Neural cell (in vitro differentiated cells): ENCODE data around the gene SCGB3A1. TPM values are rescaled to one million over a fixed set of nuclear protein-coding genes. Genes with fewer than 3 reads are reported as not detected.

Source experiments
- H2AFZ ChIP-seq: fragments of 200-600, 300-800 bp; sonication (generic), shearing (Covaris generic); 2 replicates; pipeline ENCODE4 v1.6.0; 2014; ENCODE audit warnings: low read depth, mild to moderate bottlenecking, antibody characterized with exemption, low read length, moderate library complexity
- H3F3A ChIP-seq: fragments of 200-600 bp; shearing (Covaris generic); 2 replicates; pipeline ENCODE4 v1.6.1; 2016; ENCODE audit warnings: mild to moderate bottlenecking, moderate library complexity, mixed read lengths, antibody characterized with exemption, low read length; ENCODE audit not compliant: insufficient read depth, poor library complexity, severe bottlenecking
- H3K27ac ChIP-seq: fragments of 200-600, 300-800 bp; sonication (generic), shearing (Covaris generic); 2 replicates; pipeline ENCODE4 v1.5.1; 2014; ENCODE audit warnings: mild to moderate bottlenecking, low read length, moderate library complexity
- H3K27me3 ChIP-seq: fragments of 300-800, 200-600 bp; sonication (generic), shearing (Covaris generic); 2 replicates; pipeline ENCODE4 v1.6.0; 2014; ENCODE audit warnings: mild to moderate bottlenecking, low read depth, low read length, moderate library complexity; ENCODE audit not compliant: insufficient read depth
- H3K36me3 ChIP-seq: fragments of 300-800, 200-600 bp; sonication (generic), shearing (Covaris generic); 2 replicates; pipeline ENCODE4 v1.5.1; 2014; ENCODE audit warnings: mild to moderate bottlenecking, antibody characterized with exemption, low read length, moderate library complexity; ENCODE audit not compliant: insufficient read depth
- H3K4me2 ChIP-seq: fragments of 300-800, 200-600 bp; sonication (generic), shearing (Covaris generic); 2 replicates; pipeline ENCODE4 v1.6.0; 2014; ENCODE audit warnings: mild to moderate bottlenecking, low read length
- H3K4me3 ChIP-seq: fragments of 300-800, 200-600 bp; sonication (generic), shearing (Covaris generic); 2 replicates; pipeline ENCODE4 v1.5.1; 2014; ENCODE audit warnings: mild to moderate bottlenecking, low read length, moderate library complexity
- H3K79me2 ChIP-seq: fragments of 200-600 bp; shearing (Covaris generic); replicated peaks from 2 replicates; pipeline ENCODE4 v1.6.0; 2014; ENCODE audit warnings: mild to moderate bottlenecking, low read length, moderate library complexity; ENCODE audit not compliant: insufficient read depth
- H3K9ac ChIP-seq: fragments of 300-800, 200-600 bp; sonication (generic), shearing (Covaris generic); 2 replicates; pipeline ENCODE4 v1.6.1; 2016; ENCODE audit warnings: mild to moderate bottlenecking, low read length, mixed read lengths
- H3K9me2 ChIP-seq: fragments of 200-600 bp; shearing (Covaris generic); 2 replicates; pipeline ENCODE4 v1.6.1; 2016; ENCODE audit warnings: mild to moderate bottlenecking, low read length, mixed read lengths; ENCODE audit not compliant: insufficient read depth
- H3K9me3 ChIP-seq: fragments of 200-600, 300-800 bp; sonication (generic), shearing (Covaris generic); 2 replicates; pipeline ENCODE4 v1.6.1; 2016; ENCODE audit warnings: mild to moderate bottlenecking, mixed run types, low read length, moderate library complexity, mixed read lengths
- H4K20me1 ChIP-seq: fragments of 200-600 bp; shearing (Covaris generic); 2 replicates; pipeline ENCODE4 v1.6.1; 2016; ENCODE audit warnings: mild to moderate bottlenecking, mixed run types; ENCODE audit not compliant: insufficient read depth
- CTCF ChIP-seq: fragments of 450-650 bp; IDR thresholded peaks from 2 replicates; pipeline ENCODE4 v1.5.1; 2014; ENCODE audit warnings: antibody characterized with exemption, mild to moderate bottlenecking, moderate library complexity; ENCODE audit not compliant: poor library complexity, severe bottlenecking
- EP300 ChIP-seq: fragments of 450-650 bp; conservative IDR thresholded peaks from 2 replicates; pipeline ENCODE4 v1.6.1; 2014; ENCODE audit warnings: antibody characterized with exemption, mild to moderate bottlenecking, moderate library complexity; ENCODE audit not compliant: poor library complexity, severe bottlenecking
- EZH2 ChIP-seq: fragments of 200-600, 300-800 bp; shearing (Covaris generic), sonication (generic); IDR thresholded peaks from 2 replicates; pipeline ENCODE4 v1.6.1; 2014; ENCODE audit warnings: antibody characterized with exemption, low read length, borderline replicate concordance, mild to moderate bottlenecking; ENCODE audit not compliant: insufficient read depth, poor library complexity, severe bottlenecking
- MXI1 ChIP-seq: fragments of 450-650 bp; conservative IDR thresholded peaks from 2 replicates; pipeline ENCODE4 v1.6.1; 2014; ENCODE audit warnings: antibody characterized with exemption, mild to moderate bottlenecking; ENCODE audit not compliant: poor library complexity, severe bottlenecking
- POLR2AphosphoS5 ChIP-seq: IDR thresholded peaks from 2 replicates; pipeline ENCODE4 v1.6.1; 2012
- RAD21 ChIP-seq: fragments of 450-650 bp; conservative IDR thresholded peaks from 2 replicates; pipeline ENCODE4 v1.6.1; 2014; ENCODE audit warnings: antibody characterized with exemption, mild to moderate bottlenecking, moderate library complexity
- REST ChIP-seq: IDR thresholded peaks from 2 replicates; pipeline ENCODE4 v1.6.1; 2012; ENCODE audit warnings: borderline replicate concordance
- SMC3 ChIP-seq: fragments of 450-650 bp; conservative IDR thresholded peaks from 2 replicates; pipeline ENCODE4 v1.6.1; 2014; ENCODE audit warnings: antibody characterized with exemption, mild to moderate bottlenecking, moderate library complexity; ENCODE audit not compliant: poor library complexity
- TAF1 ChIP-seq: IDR thresholded peaks from 2 replicates; pipeline ENCODE4 v1.6.1; 2012; ENCODE audit warnings: low read depth
- polyA plus RNA-seq: library from polyadenylated mRNA; depleted of rRNA; stranded (reverse); fragments of >200 nt; gene quantifications from 2 replicates; pipeline ENCODE4 v1.2.3, GENCODE V29; 2014

SCGB3A1 gene
- polyA plus RNA-seq, 1 donor from 2014 or later: not detected

- Histone ChIP-seq H3K4me2 (no peak overlapping the region), H2AFZ (no peak overlapping the region), H3K9me3 (no peaks in the 10 kb centered on the region), H3F3A (no peaks in the 10 kb centered on the region), H3K9me2 (no peaks in the 10 kb centered on the region), H4K20me1 (no peaks in the 10 kb centered on the region), H3K27ac (no peak overlapping the region), H3K79me2 (no peaks in the 10 kb centered on the region), H3K9ac (no peak overlapping the region), H3K27me3 (no peaks in the 10 kb centered on the region), H3K36me3 (no peaks in the 10 kb centered on the region), H3K4me3 (no peak overlapping the region)
- no peak for TF ChIP-seq POLR2AphosphoS5
- TF ChIP-seq SMC3: no peak
- no peak for TF ChIP-seq TAF1
- TF ChIP-seq REST: no peak
- no peak for TF ChIP-seq MXI1
- TF ChIP-seq CTCF: no peak
- TF ChIP-seq EZH2: no peak
- no peak for TF ChIP-seq RAD21
- no peak for TF ChIP-seq EP300
Measured at GRCh38 chr5:180601591-180602480, 10.5 kb upstream of the SCGB3A1 start.

DNA sequence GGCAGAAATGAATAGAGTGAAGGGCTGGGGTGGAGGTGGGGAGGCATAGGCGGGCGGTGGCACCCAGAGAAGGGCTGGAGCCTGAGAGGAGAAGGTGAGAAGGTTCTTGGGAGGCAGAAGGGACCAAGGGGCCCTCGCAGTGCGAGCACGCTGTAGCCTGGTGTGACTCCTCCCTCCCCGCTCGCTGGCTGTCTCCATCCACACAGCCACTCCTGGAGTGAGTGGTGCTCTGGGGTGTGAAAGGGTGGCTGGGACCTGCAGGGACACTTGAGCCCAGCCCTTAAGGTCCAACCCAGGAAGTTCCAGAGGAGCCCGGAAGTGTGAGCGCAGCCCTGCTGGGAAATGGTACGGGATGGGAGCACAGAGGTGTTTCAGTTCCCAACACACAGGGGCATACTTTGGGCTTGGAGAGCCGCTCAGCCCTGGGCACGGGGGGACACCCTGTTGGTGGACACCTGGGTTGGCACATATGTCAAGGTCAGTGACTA lies 9.3 kb upstream of the SCGB3A1 start:
- TF ChIP-seq TAF1 (no peak), EZH2 (no peak), EP300 (no peak), CTCF (no peak), POLR2AphosphoS5 (no peak), REST (no peak), RAD21 (no peak)
- Histone ChIP-seq H3K36me3 (no peaks in the 10 kb centered on the region), H3K27me3 (no peaks in the 10 kb centered on the region), H3K9me3 (no peaks in the 10 kb centered on the region), H3K27ac (no peak overlapping the region), H3F3A (no peaks in the 10 kb centered on the region), H3K79me2 (no peaks in the 10 kb centered on the region), H3K4me3 (no peak overlapping the region), H3K4me2 (no peak overlapping the region), H3K9me2 (no peaks in the 10 kb centered on the region), H2AFZ (no peak overlapping the region), H3K9ac (no peak overlapping the region), H4K20me1 (no peaks in the 10 kb centered on the region)
